ENCODE data around the gene CFDP1.

GRCh38 chr16:75341564-75342307 lies 91.6 kb downstream of the CFDP1 start:
- TF ChIP-seq ARHGAP35 (CRISPR knock-in tag; IDR thresholded peaks at IDR 0.05; ENCODE audit: borderline replicate concordance) (no peak), ZNF160 (CRISPR knock-in tag; IDR thresholded peaks at IDR 0.05) (no peak), FOXJ3 (CRISPR knock-in tag; IDR thresholded peaks at IDR 0.05; ENCODE audit: borderline replicate concordance) (no peak), JUNB (CRISPR knock-in tag; IDR thresholded peaks at IDR 0.05; ENCODE audit: borderline replicate concordance) (no peak)
- TF ChIP-seq, protein P1, sequence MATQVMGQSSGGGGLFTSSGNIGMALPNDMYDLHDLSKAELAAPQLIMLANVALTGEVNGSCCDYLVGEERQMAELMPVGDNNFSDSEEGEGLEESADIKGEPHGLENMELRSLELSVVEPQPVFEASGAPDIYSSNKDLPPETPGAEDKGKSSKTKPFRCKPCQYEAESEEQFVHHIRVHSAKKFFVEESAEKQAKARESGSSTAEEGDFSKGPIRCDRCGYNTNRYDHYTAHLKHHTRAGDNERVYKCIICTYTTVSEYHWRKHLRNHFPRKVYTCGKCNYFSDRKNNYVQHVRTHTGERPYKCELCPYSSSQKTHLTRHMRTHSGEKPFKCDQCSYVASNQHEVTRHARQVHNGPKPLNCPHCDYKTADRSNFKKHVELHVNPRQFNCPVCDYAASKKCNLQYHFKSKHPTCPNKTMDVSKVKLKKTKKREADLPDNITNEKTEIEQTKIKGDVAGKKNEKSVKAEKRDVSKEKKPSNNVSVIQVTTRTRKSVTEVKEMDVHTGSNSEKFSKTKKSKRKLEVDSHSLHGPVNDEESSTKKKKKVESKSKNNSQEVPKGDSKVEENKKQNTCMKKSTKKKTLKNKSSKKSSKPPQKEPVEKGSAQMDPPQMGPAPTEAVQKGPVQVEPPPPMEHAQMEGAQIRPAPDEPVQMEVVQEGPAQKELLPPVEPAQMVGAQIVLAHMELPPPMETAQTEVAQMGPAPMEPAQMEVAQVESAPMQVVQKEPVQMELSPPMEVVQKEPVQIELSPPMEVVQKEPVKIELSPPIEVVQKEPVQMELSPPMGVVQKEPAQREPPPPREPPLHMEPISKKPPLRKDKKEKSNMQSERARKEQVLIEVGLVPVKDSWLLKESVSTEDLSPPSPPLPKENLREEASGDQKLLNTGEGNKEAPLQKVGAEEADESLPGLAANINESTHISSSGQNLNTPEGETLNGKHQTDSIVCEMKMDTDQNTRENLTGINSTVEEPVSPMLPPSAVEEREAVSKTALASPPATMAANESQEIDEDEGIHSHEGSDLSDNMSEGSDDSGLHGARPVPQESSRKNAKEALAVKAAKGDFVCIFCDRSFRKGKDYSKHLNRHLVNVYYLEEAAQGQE (IDR thresholded peaks at IDR 0.05; ENCODE audit: borderline replicate concordance in 1 of 2, low read depth in 1 of 2, low read length in 2 of 2) = no peak

Measured in HepG2 (cell line).